ENCODE results near the gene CST5. TPM values are rescaled to one million over a fixed set of nuclear protein-coding genes. Genes with fewer than 3 reads are reported as not detected.

The CST5 gene
- polyA plus RNA-seq, 1 of the 3 experiments (the other 2 are of a cell fraction), result not detected

- TF ChIP-seq PBX3 (IDR thresholded peaks at IDR 0.05) (no peak), REST (IDR thresholded peaks at IDR 0.05; ENCODE audit: low read depth, low read length) (no peak), CHD2 (IDR thresholded peaks at IDR 0.05; ENCODE audit: low read length, partially characterized antibody) (no peak), IRF3 (IDR thresholded peaks at IDR 0.05; ENCODE audit: low read depth, low read length) (no peak)
Measured at GRCh38 chr20:23873370-23874015, 6.1 kb downstream of the CST5 start (continued).

GRCh38 chr20:23872065-23872464 is 7.5 kb downstream of the CST5 start:
- POLR2A ChIA-PET, result no interaction called here
- 0% methylated on average over 1 of the region's 1 CpG for WGBS (ENCODE audit: low lambda C conversion rate)
- H3K27ac ChIP-seq (ENCODE audit: low read depth in 2 of 2, low read length in 1 of 2), result no peak overlapping the region
- H3K4me3 ChIP-seq (ENCODE audit: low read depth in 2 of 2, low read length in 1 of 2), result no peak overlapping the region
- CTCF ChIA-PET, result no interaction called here
- no peaks in the 10 kb centered on the region; the same call in 1 of the 2 replicates for H3K27me3 ChIP-seq (ENCODE audit: insufficient read depth)
- no peak for DNase-seq
- no peaks in the 10 kb centered on the region for H3K9me2 ChIP-seq
- H4K20me1 ChIP-seq (ENCODE audit: insufficient read depth), result no peaks in the 10 kb centered on the region
- no peak overlapping the region for H2AFZ ChIP-seq (ENCODE audit: low read depth)
- H3K4me2 ChIP-seq, result no peak overlapping the region
- H3K9me3 ChIP-seq, result no peaks in the 10 kb centered on the region
- H3K9ac ChIP-seq, result no peak overlapping the region
- H3K36me3 ChIP-seq (replicated peaks in 1 of 2; ENCODE audit: control insufficient read depth in 1 of 2, insufficient read depth in 2 of 2, low read length in 1 of 2), result no peaks in the 10 kb centered on the region
- H3F3A ChIP-seq (replicated peaks; ENCODE audit: insufficient read depth), result no peaks in the 10 kb centered on the region
- no peaks in the 10 kb centered on the region for H3K79me2 ChIP-seq (ENCODE audit: insufficient read depth)
- no peaks in the 10 kb centered on the region for H3K4me1 ChIP-seq (ENCODE audit: control insufficient read depth in 1 of 2, insufficient read depth in 2 of 2, low read depth in 1 of 2, low read length in 1 of 2)
- TF ChIP-seq REST (IDR thresholded peaks at IDR 0.05; ENCODE audit: low read depth, low read length) (no peak), RCOR1 (IDR thresholded peaks at IDR 0.05; ENCODE audit: low read length) (no peak), MEF2A (IDR thresholded peaks at IDR 0.05; ENCODE audit: borderline replicate concordance, low read depth) (no peak), ZBTB33 (IDR thresholded peaks at IDR 0.05; ENCODE audit: borderline replicate concordance, low read depth) (no peak), NRF1 (IDR thresholded peaks at IDR 0.05; ENCODE audit: low read depth, low read length) (no peak), CHD2 (IDR thresholded peaks at IDR 0.05; ENCODE audit: low read length, partially characterized antibody) (no peak), USF2 (IDR thresholded peaks at IDR 0.05; ENCODE audit: borderline replicate concordance, low read depth, low read length) (no peak), FOSL2 (IDR thresholded peaks at IDR 0.05; ENCODE audit: borderline replicate concordance, low read depth) (no peak), FOXM1 (IDR thresholded peaks at IDR 0.05; ENCODE audit: low read depth) (no peak), JUND (IDR thresholded peaks at IDR 0.05) (no peak), MAX (IDR thresholded peaks at IDR 0.05; ENCODE audit: low read depth) (no peak), USF1 (IDR thresholded peaks at IDR 0.05; ENCODE audit: borderline replicate concordance, low read depth) (no peak), NFIC (IDR thresholded peaks at IDR 0.05; ENCODE audit: borderline replicate concordance) (no peak)
